HEK293 (cell line): Measurements from ENCODE around the gene VRK1.

Experiments
- CTCF ChIA-PET: fragments of 350-600 bp; formaldehyde crosslinking; extraction: SDS; loops from one replicate; lab custom pipeline; 2021; ENCODE audit warnings: antibody characterized with exemption; lab: Yijun Ruan, JAX
- POLR2A ChIA-PET: fragments of 300-600 bp; formaldehyde crosslinking; extraction: SDS; loops from one replicate; lab custom pipeline; 2020; ENCODE audit warnings: antibody characterized with exemption, inconsistent platforms; lab: Yijun Ruan, JAX
- H3K27ac ChIP-seq: fragments of 200-500 bp; sonication (Bioruptor generic); 2 replicates; pipeline ENCODE4 v1.5.1; 2014; ENCODE audit warnings: low read depth, low read length, control low read depth, inconsistent platforms; ENCODE audit errors: extremely low read depth
- H3K36me3 ChIP-seq, 2 experiments: fragments of 200-500 bp in 1 of 2; sonication (Bioruptor generic) in 1 of 2; 1 replicate in 1 of 2; 2 replicates in 1 of 2; pipeline ENCODE4 v1.5.1; 2014 to 2017; ENCODE audit warnings: inconsistent platforms in 2 of 2, low read length in 2 of 2; ENCODE audit not compliant: control insufficient read depth in 2 of 2, insufficient read depth in 1 of 2
- H3K4me1 ChIP-seq: fragments of 200-500 bp; sonication (Bioruptor generic); 2 replicates; pipeline ENCODE4 v1.5.1; 2014; ENCODE audit warnings: mild to moderate bottlenecking, low read length, inconsistent platforms; ENCODE audit not compliant: control insufficient read depth, insufficient read depth
- H3K4me3 ChIP-seq: 2 replicates; pipeline ENCODE4 v1.5.1; 2011; ENCODE audit warnings: low read depth, mild to moderate bottlenecking, control low read depth, low read length, moderate library complexity
- H3K9me3 ChIP-seq: fragments of 200-500 bp; sonication (Bioruptor generic); 2 replicates; pipeline ENCODE4 v1.5.1; 2014; ENCODE audit warnings: low read depth, low read length, inconsistent platforms; ENCODE audit not compliant: control insufficient read depth, insufficient read depth
- BCL11A ChIP-seq: fragments of 450-650 bp; formaldehyde crosslinking; IDR thresholded peaks from 2 replicates; pipeline ENCODE4 v1.5.1; 2016; ENCODE audit warnings: low read depth, missing biosample characterization, missing genetic modification characterization
- REST ChIP-seq: fragments of 450-650 bp; formaldehyde crosslinking; IDR thresholded peaks from 2 replicates; pipeline ENCODE4 v1.5.1; 2016; ENCODE audit warnings: missing biosample characterization, missing genetic modification characterization
- ZBTB20 ChIP-seq: fragments of 450-650 bp; formaldehyde crosslinking; IDR thresholded peaks from 2 replicates; pipeline ENCODE4 v1.5.1; 2016; ENCODE audit warnings: missing biosample characterization, missing genetic modification characterization
- ZBTB48 ChIP-seq: fragments of 450-650 bp; formaldehyde crosslinking; IDR thresholded peaks from 2 replicates; pipeline ENCODE4 v1.5.1; 2016; ENCODE audit warnings: missing biosample characterization, missing genetic modification characterization
- ZFP41 ChIP-seq: fragments of 450-650 bp; formaldehyde crosslinking; IDR thresholded peaks from 2 replicates; pipeline ENCODE4 v1.5.1; 2016; ENCODE audit warnings: missing biosample characterization, missing genetic modification characterization, borderline replicate concordance
- ZFP69B ChIP-seq: fragments of 450-650 bp; formaldehyde crosslinking; IDR thresholded peaks from 2 replicates; pipeline ENCODE4 v1.5.1; 2016; ENCODE audit warnings: missing biosample characterization, missing genetic modification characterization
- ZNF10 ChIP-seq: fragments of 450-650 bp; formaldehyde crosslinking; IDR thresholded peaks from 2 replicates; pipeline ENCODE4 v1.5.1; 2017; ENCODE audit warnings: missing biosample characterization, missing genetic modification characterization
- ZNF148 ChIP-seq: fragments of 450-650 bp; formaldehyde crosslinking; IDR thresholded peaks from 2 replicates; pipeline ENCODE4 v1.5.0; 2017; ENCODE audit warnings: missing biosample characterization, missing genetic modification characterization, borderline replicate concordance
- ZNF223 ChIP-seq: fragments of 450-650 bp; formaldehyde crosslinking; IDR thresholded peaks from 2 replicates; pipeline ENCODE4 v1.5.1; 2016; ENCODE audit warnings: missing biosample characterization, missing genetic modification characterization
- ZNF311 ChIP-seq: fragments of 450-650 bp; formaldehyde crosslinking; IDR thresholded peaks from 2 replicates; pipeline ENCODE4 v1.5.1; 2017; ENCODE audit warnings: missing biosample characterization, missing genetic modification characterization, borderline replicate concordance
- ZNF521 ChIP-seq: fragments of 450-650 bp; formaldehyde crosslinking; IDR thresholded peaks from 2 replicates; pipeline ENCODE4 v1.5.1; 2017; ENCODE audit warnings: missing biosample characterization, mild to moderate bottlenecking, missing genetic modification characterization
- ZNF629 ChIP-seq: fragments of 450-650 bp; formaldehyde crosslinking; IDR thresholded peaks from 2 replicates; pipeline ENCODE4 v1.5.1; 2017; ENCODE audit warnings: missing biosample characterization, missing genetic modification characterization
- ZSCAN23 ChIP-seq: fragments of 450-650 bp; formaldehyde crosslinking; IDR thresholded peaks from 2 replicates; pipeline ENCODE4 v1.5.1; 2016; ENCODE audit warnings: missing biosample characterization, missing genetic modification characterization
- ZSCAN5A ChIP-seq: fragments of 450-650 bp; formaldehyde crosslinking; IDR thresholded peaks from 2 replicates; pipeline ENCODE4 v1.5.1; 2016; ENCODE audit warnings: missing biosample characterization, missing genetic modification characterization
- TF ChIP-seq, protein P1 (sequence below): fragments of 450-650 bp; formaldehyde crosslinking; IDR thresholded peaks from 2 replicates; pipeline ENCODE4 v1.5.1; 2016; ENCODE audit warnings: missing biosample characterization, missing genetic modification characterization, low read depth

VRK1 gene

GRCh38 chr14:96790186-96790585 lies 7.0 kb upstream of the VRK1 start:
- H3K36me3 ChIP-seq, result no peaks in the 10 kb centered on the region
- H3K27ac ChIP-seq, result no peak overlapping the region
- no peaks in the 10 kb centered on the region for H3K4me1 ChIP-seq
- ChIA-PET POLR2A (no interaction called here), CTCF (no interaction called here)
- no peak overlapping the region for H3K4me3 ChIP-seq
- H3K9me3 ChIP-seq, result no peaks in the 10 kb centered on the region
- no peak for TF ChIP-seq ZNF10 (tag by site-specific recombination)
- TF ChIP-seq ZNF521 (tag by site-specific recombination), result no peak
- TF ChIP-seq ZNF223 (tag by site-specific recombination), result no peak
- no peak for TF ChIP-seq ZNF311 (tag by site-specific recombination)
- TF ChIP-seq, all 188 proteins: peak for 0

DNA sequence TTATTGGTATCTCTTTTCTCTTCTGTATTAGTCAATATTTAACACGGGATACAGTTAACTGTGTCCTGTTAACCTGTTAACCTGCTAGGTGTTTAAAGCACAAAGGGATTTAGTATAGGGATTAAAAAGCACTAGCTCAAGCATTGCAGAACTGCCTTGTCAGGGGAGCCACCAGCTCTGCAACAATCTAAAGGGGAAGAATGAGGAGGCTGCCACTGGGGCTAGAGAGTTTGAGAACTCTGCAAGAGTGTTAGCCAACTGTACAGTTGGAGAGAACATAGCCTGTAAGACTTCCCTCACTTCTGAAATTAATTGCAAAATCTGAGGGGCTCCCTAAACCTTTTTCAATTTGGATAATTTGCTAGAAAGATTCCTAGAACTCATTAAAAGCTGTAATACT lies 6.5 kb upstream of the VRK1 start:
- Histone ChIP-seq H3K4me3 (no peak overlapping the region), H3K4me1 (no peaks in the 10 kb centered on the region), H3K36me3 (no peaks in the 10 kb centered on the region), H3K9me3 (no peaks in the 10 kb centered on the region), H3K27ac (no peak overlapping the region)
- TF ChIP-seq REST (no peak), ZBTB48 (no peak), ZFP41 (tag by site-specific recombination) (no peak), ZBTB20 (tag by site-specific recombination) (no peak), ZNF223 (tag by site-specific recombination) (no peak), ZSCAN23 (tag by site-specific recombination) (no peak), ZSCAN5A (tag by site-specific recombination) (no peak), ZFP69B (tag by site-specific recombination) (no peak), ZNF148 (no peak), ZNF629 (tag by site-specific recombination) (no peak), BCL11A (tag by site-specific recombination) (no peak)
- TF ChIP-seq, protein P1, sequence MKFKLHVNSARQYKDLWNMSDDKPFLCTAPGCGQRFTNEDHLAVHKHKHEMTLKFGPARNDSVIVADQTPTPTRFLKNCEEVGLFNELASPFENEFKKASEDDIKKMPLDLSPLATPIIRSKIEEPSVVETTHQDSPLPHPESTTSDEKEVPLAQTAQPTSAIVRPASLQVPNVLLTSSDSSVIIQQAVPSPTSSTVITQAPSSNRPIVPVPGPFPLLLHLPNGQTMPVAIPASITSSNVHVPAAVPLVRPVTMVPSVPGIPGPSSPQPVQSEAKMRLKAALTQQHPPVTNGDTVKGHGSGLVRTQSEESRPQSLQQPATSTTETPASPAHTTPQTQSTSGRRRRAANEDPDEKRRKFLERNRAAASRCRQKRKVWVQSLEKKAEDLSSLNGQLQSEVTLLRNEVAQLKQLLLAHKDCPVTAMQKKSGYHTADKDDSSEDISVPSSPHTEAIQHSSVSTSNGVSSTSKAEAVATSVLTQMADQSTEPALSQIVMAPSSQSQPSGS (tag by site-specific recombination), result no peak
- ChIA-PET POLR2A (no interaction called here), CTCF (no interaction called here)
